ENCODE data around the gene C15orf40. TPM values are rescaled to one million over a fixed set of nuclear protein-coding genes. Genes with fewer than 3 reads are reported as not detected.

The C15orf40 gene
- total RNA-seq, 1 donor from 2014 or later = 41.9 TPM

DNA sequence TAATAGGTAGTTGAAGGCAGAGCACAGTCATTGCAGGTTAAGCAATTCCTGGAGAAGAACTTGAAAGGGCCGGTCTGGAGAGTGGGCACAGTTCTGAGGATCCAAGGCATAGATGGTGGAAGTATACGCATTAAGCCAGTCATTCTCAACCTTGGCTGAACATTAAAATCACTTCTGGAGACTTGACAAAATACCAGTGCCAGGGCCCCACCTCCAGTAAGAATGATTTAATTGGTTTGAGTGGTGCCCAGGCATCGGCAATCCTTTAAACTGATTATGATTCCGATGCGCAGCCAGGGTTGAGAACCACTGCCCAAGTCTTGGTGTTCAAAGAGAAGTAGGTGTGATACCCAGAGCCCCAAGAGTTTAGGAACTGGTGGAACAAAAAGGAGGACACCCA lies 52.0 kb downstream of the C15orf40 start:
- TF ChIP-seq, protein P1, sequence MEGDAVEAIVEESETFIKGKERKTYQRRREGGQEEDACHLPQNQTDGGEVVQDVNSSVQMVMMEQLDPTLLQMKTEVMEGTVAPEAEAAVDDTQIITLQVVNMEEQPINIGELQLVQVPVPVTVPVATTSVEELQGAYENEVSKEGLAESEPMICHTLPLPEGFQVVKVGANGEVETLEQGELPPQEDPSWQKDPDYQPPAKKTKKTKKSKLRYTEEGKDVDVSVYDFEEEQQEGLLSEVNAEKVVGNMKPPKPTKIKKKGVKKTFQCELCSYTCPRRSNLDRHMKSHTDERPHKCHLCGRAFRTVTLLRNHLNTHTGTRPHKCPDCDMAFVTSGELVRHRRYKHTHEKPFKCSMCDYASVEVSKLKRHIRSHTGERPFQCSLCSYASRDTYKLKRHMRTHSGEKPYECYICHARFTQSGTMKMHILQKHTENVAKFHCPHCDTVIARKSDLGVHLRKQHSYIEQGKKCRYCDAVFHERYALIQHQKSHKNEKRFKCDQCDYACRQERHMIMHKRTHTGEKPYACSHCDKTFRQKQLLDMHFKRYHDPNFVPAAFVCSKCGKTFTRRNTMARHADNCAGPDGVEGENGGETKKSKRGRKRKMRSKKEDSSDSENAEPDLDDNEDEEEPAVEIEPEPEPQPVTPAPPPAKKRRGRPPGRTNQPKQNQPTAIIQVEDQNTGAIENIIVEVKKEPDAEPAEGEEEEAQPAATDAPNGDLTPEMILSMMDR (IDR thresholded peaks at IDR 0.05) = no peak
- Mint-ChIP-seq H3K4me1 (no peaks in the 10 kb centered on the region), H3K36me3 (ENCODE audit: low read depth) (no peaks in the 10 kb centered on the region), H3K4me3 (no peak overlapping the region), H3K27me3 (no peaks in the 10 kb centered on the region), H3K27ac (no peak overlapping the region), H3K9me3 (no peaks in the 10 kb centered on the region)
- ChIA-PET POLR2A (no interaction called here), CTCF (no interaction called here)
- no peak for ATAC-seq (ENCODE audit: low read depth)
- DNase-seq = no peak
- intact Hi-C loops (cut with micrococcal nuclease) = no loop called here

- intact Hi-C loops (cut with micrococcal nuclease) = no loop called here
- Mint-ChIP-seq H3K9me3 (no peaks in the 10 kb centered on the region), H3K4me3 (no peak overlapping the region), H3K27me3 (no peaks in the 10 kb centered on the region), H3K27ac (no peak overlapping the region), H3K36me3 (ENCODE audit: low read depth) (no peaks in the 10 kb centered on the region), H3K4me1 (no peaks in the 10 kb centered on the region)
- TF ChIP-seq, protein P1 (IDR thresholded peaks at IDR 0.05) = no peak
- ATAC-seq (ENCODE audit: low read depth) = no peak
- no peak for DNase-seq
- POLR2A ChIA-PET = no interaction called here
- CTCF ChIA-PET = no interaction called here
Observed at GRCh38 chr15:82958638-82959037, 52.8 kb downstream of the C15orf40 start.

DNA sequence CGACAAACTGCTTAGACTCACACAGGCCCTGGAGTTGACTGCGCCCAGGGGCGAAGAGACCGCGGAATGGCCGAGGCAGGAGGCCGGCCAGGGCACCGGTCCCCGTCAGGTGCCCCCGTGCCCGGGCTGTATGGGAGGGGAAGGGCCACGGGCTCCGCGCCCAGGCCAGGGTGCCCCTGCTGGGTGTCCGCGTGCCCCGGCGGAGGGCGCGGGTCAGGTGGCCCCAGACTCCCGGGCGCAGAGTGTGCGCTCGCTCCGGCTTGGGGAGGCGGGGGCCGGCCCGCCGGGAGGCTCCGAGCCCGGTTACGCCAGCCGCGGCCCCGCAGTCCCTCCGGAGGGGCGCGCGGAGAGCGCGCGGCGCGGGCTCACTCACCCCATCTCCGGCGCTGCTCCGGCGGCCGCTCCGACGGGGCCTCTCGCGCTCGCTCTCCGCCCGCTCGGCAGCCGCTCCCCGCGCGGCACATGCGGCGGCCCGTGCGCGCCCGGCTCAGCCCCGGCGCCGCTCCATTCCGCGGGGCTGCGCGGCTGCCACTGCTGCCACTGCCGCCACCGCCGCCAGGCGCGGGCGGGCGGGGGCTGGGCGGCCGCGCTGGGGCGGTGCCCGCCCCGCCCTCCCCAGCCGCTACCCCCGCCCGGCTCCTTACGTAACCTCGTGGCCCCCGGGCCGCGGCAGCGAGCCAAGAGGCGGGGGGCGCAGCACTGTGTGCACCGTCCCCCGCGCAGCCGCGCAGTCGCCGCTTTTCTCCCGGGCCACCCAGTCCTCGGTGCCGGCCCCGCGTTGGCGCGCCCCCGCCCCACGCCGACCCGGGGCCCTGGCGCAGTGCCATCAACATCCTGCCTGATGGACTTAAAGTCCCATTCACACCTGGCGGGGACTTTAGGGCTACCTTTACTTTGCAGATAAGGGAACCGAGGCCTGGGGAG lies 59.0 kb downstream of the C15orf40 start, which contains the start of gene HOMER2:
HOMER2 (minus strand) TSS at position 563 of the 924 bp plus-strand sequence; CDS start at position 378, 185 bp downstream.
- ATAC-seq (ENCODE audit: low read depth) (peak; percentile 70), DNase-seq (peak; percentile 26)
- Mint-ChIP-seq H3K9me3 (no peaks in the 10 kb centered on the region), H3K4me1 (peaks cover 3% of the 10 kb centered on the region), H3K36me3 (ENCODE audit: low read depth) (no peaks in the 10 kb centered on the region), H3K27ac (peak within 1 kb of the TSS; percentile 8), H3K27me3 (peaks cover 8% of the 10 kb centered on the region), H3K4me3 (peak within 1 kb of the TSS; percentile 74)
- intact Hi-C loops (cut with micrococcal nuclease) = no loop called here
- ChIA-PET POLR2A (no interaction called here), CTCF (no interaction called here)
- TF ChIP-seq, protein P1 (IDR thresholded peaks at IDR 0.05) = no peak

DNA sequence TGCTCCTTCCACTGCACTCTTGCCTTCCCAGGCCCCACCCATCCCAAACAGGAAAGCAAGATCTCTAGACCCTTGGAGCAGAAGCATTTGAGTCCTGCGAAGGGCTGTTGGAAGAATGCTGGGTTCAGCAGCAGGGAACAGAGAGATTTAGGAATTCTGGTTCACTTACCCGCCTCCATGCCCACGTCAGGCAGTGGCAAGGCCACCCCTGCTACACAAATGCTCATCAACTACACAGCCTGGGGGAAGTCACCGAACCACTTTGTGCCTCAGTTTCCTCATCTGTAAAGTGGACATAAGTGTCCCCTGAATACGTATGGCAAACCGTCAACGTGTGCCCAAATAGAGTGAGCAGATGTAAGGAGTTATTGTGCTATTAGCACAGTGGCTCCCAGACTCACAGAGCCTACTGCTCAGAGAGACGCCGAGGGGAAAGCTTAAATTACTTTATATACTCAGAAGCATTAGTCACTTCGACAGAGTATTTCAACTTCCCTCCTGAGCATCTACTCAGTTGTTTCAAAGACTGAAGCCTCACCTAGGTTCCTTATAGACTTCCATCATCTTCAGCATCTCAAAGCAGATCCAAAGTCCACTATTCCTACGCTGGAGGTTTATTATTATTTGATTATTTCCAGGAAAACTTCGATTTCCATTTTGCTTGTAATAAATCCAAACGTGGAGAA lies 59.8 kb downstream of the C15orf40 start:
- no peak for DNase-seq
- intact Hi-C loops (cut with micrococcal nuclease) = no loop called here
- no peaks in the 10 kb centered on the region for H3K36me3 Mint-ChIP-seq (ENCODE audit: low read depth)
- peak; percentile 37 for ATAC-seq (ENCODE audit: low read depth)
- CTCF ChIA-PET = no interaction called here
- peak overlapping the region; percentile 8 for H3K27ac Mint-ChIP-seq
- POLR2A ChIA-PET = interaction anchor here (0.6 kb wide), 1 partner anchor 1976 kb away, joined by 3 read pairs; no protein-coding TSS in a partner anchor
- H3K27me3 Mint-ChIP-seq = peaks cover 9% of the 10 kb centered on the region
- H3K9me3 Mint-ChIP-seq = no peaks in the 10 kb centered on the region
- no peak overlapping the region for H3K4me3 Mint-ChIP-seq
- TF ChIP-seq, protein P1 (IDR thresholded peaks at IDR 0.05) = no peak
- peaks cover 3% of the 10 kb centered on the region for H3K4me1 Mint-ChIP-seq

DNA sequence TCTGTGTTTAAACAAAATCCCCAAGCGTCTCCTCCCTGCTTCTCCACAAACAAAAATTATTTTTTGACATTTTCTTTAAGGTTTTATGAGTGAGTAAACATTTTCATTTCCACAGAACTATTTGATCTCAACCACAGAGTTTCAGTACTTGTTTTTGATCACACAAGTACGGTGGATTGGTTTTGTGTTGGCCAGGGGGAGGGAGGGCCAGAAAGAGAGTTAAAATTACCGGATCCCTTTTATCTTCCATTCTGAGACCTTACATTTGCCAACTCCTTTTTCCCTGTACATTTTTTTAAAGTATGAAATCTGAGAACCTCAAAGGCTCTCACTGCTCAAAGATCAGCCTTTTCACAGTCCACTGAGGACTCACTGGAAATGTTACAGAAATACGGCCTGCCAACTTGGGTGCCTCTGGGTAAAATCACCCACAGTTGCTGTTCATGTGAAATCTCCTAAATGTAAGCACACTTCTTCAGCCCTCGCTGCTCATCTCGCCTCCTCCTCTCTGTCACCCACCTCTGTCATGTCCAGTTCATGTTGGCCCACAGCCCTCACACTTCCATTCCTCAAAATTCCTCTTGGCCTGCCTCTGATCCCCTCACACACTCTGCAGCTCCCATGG lies 60.6 kb downstream of the C15orf40 start:
- ChIA-PET CTCF (no interaction called here), POLR2A (no interaction called here)
- no peaks in the 10 kb centered on the region for H3K36me3 Mint-ChIP-seq (ENCODE audit: low read depth)
- no peak overlapping the region for H3K27ac Mint-ChIP-seq
- TF ChIP-seq, protein P1 (IDR thresholded peaks at IDR 0.05) = no peak
- peaks cover 5% of the 10 kb centered on the region for H3K4me1 Mint-ChIP-seq
- intact Hi-C loops (cut with micrococcal nuclease) = no loop called here
- DNase-seq (no peak), ATAC-seq (ENCODE audit: low read depth) (peak; percentile 35)
- H3K4me3 Mint-ChIP-seq = no peak overlapping the region
- peaks cover 13% of the 10 kb centered on the region for H3K27me3 Mint-ChIP-seq
- no peaks in the 10 kb centered on the region for H3K9me3 Mint-ChIP-seq
